Ovary (tissue), 9 donors: ENCODE results near the gene TMEM117. TPM values are rescaled to one million over a fixed set of nuclear protein-coding genes. Genes with fewer than 3 reads are reported as not detected.

Source experiments
- DNase-seq, 5 donors: peaks; one replicate each; pipeline ENCODE4 v3.0.0-alpha.2; 2019 to 2020
- H3K27ac ChIP-seq, 2 donors: fragments of 200-600 bp; one replicate each; pipeline versions ENCODE4 v1.5.1 to v1.8.0; 2019 to 2022
- H3K27me3 ChIP-seq: fragments of 200-600 bp; one replicate; pipeline ENCODE4 v1.8.0; 2022
- H3K36me3 ChIP-seq: fragments of 200-600 bp; sonication (generic); one replicate; pipeline ENCODE4 v1.5.1; 2019
- H3K4me1 ChIP-seq: one replicate; pipeline ENCODE4 v1.8.1; 2013; ENCODE audit warnings: mild to moderate bottlenecking, moderate library complexity; ENCODE audit not compliant: insufficient read depth
- H3K4me3 ChIP-seq: fragments of 200-600 bp; sonication (generic); one replicate; pipeline ENCODE4 v1.5.1; 2017
- H3K9me3 ChIP-seq, 2 donors: fragments of 200-600 bp in 1 of 2; sonication (generic) in 1 of 2; one replicate each; pipeline versions ENCODE4 v1.5.1 to v1.8.1; 2013 to 2019; ENCODE audit warnings: mild to moderate bottlenecking in 1 of 2, moderate library complexity in 1 of 2
- EP300 ChIP-seq: sonication (generic); formaldehyde crosslinking; IDR thresholded peaks from one replicate; pipeline ENCODE4 v1.6.1; 2017; ENCODE audit warnings: antibody characterized with exemption
- POLR2A ChIP-seq: fragments of 450-650 bp; IDR thresholded peaks from one replicate; pipeline ENCODE4 v1.6.1; 2017; ENCODE audit warnings: antibody characterized with exemption, mild to moderate bottlenecking, moderate library complexity
- WGBS, 3 donors: extraction: QIAGEN DNeasy Blood & Tissue Kit in 1 of 3; methylation state at CpG; one replicate each; pipeline versions ENCODE4 v1.1.5 to v1.1.7; 2013 to 2017; 5-methylcytosine and 5-hydroxymethylcytosine counted together
- intact Hi-C, 4 donors: fragments of 100-400 bp; cut with DNase I; formaldehyde crosslinking; loops; one replicate each; pipeline versions ENCODE4 v1.11.0 to v1.15.1; 2022 to 2023
- polyA plus RNA-seq, 2 donors: library from polyadenylated mRNA; stranded (reverse); fragments of 200-250 nt in 1 of 2; fragments of 350-450 nt in 1 of 2; fragmentation: Illumina TruSeq in 1 of 2; extraction: RNeasy Lipid Tissue Mini Kit (QIAGEN cat#74804) in 1 of 2; gene quantifications; one replicate each; pipeline ENCODE4 v1.2.3, GENCODE V29; 2013 to 2014
- total RNA-seq, 7 donors: library from RNA; depleted of rRNA in 2 of 7; stranded (reverse); fragments of >200 nt in 2 of 7; fragmentation: NEBNext Ultra II Directional in 3 of 7; extraction: Animal tissue kit (Norgen Biotek cat#: 25700) in 3 of 7; gene quantifications; one replicate each; pipeline versions ENCODE4 v1.1.0 to v1.2.4, GENCODE V29; 2016 to 2023
- TF ChIP-seq, protein P1 (sequence below), 3 donors: fragments of 450-650 bp in 2 of 3; fragments of 200-600 bp in 1 of 3; IDR thresholded peaks; one replicate each; pipeline versions ENCODE4 v1.5.1 to v1.8.0; 2016 to 2022; ENCODE audit warnings: antibody characterized with exemption in 3 of 3, mild to moderate bottlenecking in 1 of 3
- donor health status: DM: no; HTN: no; CAD: no; lungs with moderate emphysema.
- donor health status: DM: no; HTN: no; CAD: no.
- donor health status: Bipolar disorder and iron deficiency.
- donor health status: DM: yes; HTN: yes; CAD: no.
- donor health status: DM: no; HTN: no; CAD: no.
- donor health status: DM: yes; HTN: yes; CAD: no.

TMEM117 gene
- total and polyA plus RNA-seq, 9 donors = 3.5 to 19.3 (median 6.3) TPM

DNA sequence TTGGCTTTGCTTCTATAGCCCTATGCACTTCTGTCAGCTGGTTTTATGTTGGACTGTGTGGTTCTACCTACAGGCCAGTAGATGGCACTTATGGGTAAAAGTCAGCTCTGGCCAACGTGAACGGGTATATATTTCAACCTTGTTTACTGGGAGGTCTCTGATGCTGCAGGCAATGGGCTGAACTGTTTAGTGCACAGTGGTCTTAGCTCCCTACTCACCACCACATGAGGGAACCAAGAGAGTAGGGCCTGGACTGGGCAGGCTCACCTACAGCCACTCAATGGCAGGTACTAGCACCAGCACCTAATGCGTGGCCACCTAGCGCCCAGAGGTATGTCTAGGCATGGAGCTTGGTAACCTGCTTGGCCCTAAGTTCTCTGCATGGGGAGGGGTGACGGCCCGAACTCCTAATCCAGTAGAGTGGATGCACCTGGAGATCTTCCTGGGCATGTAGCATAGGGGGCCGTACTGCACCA lies 481.8 kb downstream of the TMEM117 start:
- TF ChIP-seq POLR2A (no peak), EP300 (no peak)
- TF ChIP-seq, protein P1, sequence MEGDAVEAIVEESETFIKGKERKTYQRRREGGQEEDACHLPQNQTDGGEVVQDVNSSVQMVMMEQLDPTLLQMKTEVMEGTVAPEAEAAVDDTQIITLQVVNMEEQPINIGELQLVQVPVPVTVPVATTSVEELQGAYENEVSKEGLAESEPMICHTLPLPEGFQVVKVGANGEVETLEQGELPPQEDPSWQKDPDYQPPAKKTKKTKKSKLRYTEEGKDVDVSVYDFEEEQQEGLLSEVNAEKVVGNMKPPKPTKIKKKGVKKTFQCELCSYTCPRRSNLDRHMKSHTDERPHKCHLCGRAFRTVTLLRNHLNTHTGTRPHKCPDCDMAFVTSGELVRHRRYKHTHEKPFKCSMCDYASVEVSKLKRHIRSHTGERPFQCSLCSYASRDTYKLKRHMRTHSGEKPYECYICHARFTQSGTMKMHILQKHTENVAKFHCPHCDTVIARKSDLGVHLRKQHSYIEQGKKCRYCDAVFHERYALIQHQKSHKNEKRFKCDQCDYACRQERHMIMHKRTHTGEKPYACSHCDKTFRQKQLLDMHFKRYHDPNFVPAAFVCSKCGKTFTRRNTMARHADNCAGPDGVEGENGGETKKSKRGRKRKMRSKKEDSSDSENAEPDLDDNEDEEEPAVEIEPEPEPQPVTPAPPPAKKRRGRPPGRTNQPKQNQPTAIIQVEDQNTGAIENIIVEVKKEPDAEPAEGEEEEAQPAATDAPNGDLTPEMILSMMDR (IDR thresholded peaks at IDR 0.05) = no peak
- no peak overlapping the region for H3K4me3 ChIP-seq
- no peaks in the 10 kb centered on the region for H3K4me1 ChIP-seq
- H3K9me3 ChIP-seq = no peaks in the 10 kb centered on the region
- H3K27ac ChIP-seq = no peak overlapping the region
- no peaks in the 10 kb centered on the region for H3K27me3 ChIP-seq
- DNase-seq = no peak
- H3K36me3 ChIP-seq = no peaks in the 10 kb centered on the region
- 70 to 75% (median 72%) methylated on average over 7 of the region's 7 CpGs for WGBS, 3 donors
- intact Hi-C loops = no loop called here

DNA sequence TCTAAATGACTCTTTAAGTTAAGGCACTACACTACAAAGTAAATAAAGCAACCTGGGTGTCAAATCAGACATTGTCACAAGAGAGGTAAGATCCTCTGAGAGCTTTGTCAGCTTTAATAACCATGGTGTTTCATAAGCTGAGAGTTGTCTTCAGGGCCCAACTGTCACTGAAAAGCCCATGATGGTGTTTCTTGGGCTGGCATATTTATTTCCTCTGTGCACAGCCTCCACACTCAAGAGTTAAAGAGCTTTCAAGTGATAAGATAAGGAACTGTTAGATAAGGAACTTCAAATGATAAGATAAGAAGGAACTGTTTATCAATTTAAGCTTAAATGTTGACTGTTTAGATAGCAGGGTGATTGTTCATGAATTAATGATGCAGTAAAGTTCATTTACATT lies 495.4 kb downstream of the TMEM117 start:
- Histone ChIP-seq H3K36me3 (no peaks in the 10 kb centered on the region), H3K27ac (no peak overlapping the region), H3K27me3 (no peaks in the 10 kb centered on the region), H3K9me3 (no peaks in the 10 kb centered on the region), H3K4me1 (no peaks in the 10 kb centered on the region), H3K4me3 (no peak overlapping the region)
- TF ChIP-seq POLR2A = no peak
- TF ChIP-seq, protein P1 (IDR thresholded peaks at IDR 0.05) = no peak
- TF ChIP-seq EP300 = no peak
- DNase-seq = no peak
- intact Hi-C loops = no loop called here

DNA sequence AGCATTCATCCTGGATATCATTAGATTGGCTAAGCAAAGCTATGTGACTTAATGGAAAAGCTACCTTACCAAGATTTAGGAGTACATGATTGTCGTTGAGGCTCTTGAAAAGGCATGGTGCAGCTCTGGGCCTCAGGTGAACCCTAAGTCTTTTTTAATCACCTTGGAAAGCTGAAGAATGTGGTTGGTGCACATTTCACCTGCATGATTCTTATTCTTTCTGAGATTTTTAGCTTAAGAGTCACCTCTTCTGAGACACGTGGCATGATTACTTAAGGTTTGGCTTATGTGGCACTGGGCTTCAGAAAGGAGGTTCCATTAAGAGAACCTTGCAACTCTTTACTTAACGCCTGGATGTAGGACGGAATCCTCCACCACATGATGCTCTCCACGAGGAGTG lies 498.5 kb downstream of the TMEM117 start:
- no peak overlapping the region for H3K4me3 ChIP-seq
- DNase-seq = no peak
- intact Hi-C loops = no loop called here
- 77 to 87% (median 85%) methylated on average over 5 of the region's 5 CpGs for WGBS, 3 donors
- no peak overlapping the region for H3K27ac ChIP-seq
- H3K27me3 ChIP-seq = no peaks in the 10 kb centered on the region
- no peaks in the 10 kb centered on the region for H3K9me3 ChIP-seq
- no peaks in the 10 kb centered on the region for H3K36me3 ChIP-seq
- no peaks in the 10 kb centered on the region for H3K4me1 ChIP-seq
- TF ChIP-seq, protein P1 (IDR thresholded peaks at IDR 0.05) = no peak
- no peak for TF ChIP-seq EP300
- TF ChIP-seq POLR2A = no peak

DNA sequence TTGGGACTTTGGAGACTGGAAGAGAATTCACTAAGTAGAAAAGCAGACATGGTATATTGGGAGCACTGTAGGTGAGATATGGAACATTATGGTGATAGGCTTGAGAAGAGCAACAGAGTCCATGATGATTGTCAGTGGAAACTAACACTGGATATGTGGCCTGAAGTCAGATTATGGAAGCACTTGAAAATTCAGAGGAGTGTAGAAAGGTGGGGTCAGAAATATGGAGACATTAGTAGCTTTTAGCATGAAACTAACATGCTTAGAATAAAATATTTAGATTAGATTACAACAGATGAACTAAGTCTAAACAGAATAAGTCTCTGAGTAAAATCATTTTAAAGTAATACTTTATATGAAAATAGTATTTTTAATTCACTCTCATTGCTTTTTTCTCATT lies 499.1 kb downstream of the TMEM117 start:
- no peak overlapping the region for H3K27ac ChIP-seq
- intact Hi-C loops = no loop called here
- no peaks in the 10 kb centered on the region for H3K4me1 ChIP-seq
- no peak overlapping the region for H3K4me3 ChIP-seq
- no peaks in the 10 kb centered on the region for H3K36me3 ChIP-seq
- TF ChIP-seq, protein P1 (IDR thresholded peaks at IDR 0.05) = no peak
- TF ChIP-seq EP300 = no peak
- TF ChIP-seq POLR2A = no peak
- no peak for DNase-seq
- no peaks in the 10 kb centered on the region for H3K9me3 ChIP-seq
- no peaks in the 10 kb centered on the region for H3K27me3 ChIP-seq

DNA sequence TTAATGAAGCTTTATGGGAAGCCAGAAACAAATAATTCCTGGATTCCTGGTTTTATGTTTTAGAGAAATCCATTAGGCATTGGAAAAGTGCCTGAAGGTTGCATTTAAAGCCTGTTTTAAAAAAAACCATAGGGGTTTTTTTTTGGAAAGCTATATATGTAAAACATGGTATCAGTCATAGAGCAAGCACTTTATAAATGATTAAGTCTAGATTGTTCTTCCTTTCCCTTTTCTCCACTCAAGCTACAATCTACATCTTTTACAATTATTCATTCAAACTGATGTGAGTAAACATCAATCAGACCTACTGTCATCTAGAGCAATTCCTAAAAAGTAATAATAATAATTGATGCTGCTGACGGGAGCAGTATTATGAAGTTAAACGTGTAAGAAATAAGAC lies 500.7 kb downstream of the TMEM117 start:
- no peaks in the 10 kb centered on the region for H3K27me3 ChIP-seq
- no peaks in the 10 kb centered on the region for H3K36me3 ChIP-seq
- no peaks in the 10 kb centered on the region for H3K9me3 ChIP-seq
- H3K4me3 ChIP-seq = no peak overlapping the region
- no peaks in the 10 kb centered on the region for H3K4me1 ChIP-seq
- intact Hi-C loops = no loop called here
- TF ChIP-seq EP300 = no peak
- TF ChIP-seq, protein P1 (IDR thresholded peaks at IDR 0.05) = no peak
- TF ChIP-seq POLR2A = no peak
- H3K27ac ChIP-seq = no peak overlapping the region
- 95 to 96% (median 95%) methylated on average over 2 of the region's 2 CpGs for WGBS, 3 donors
- no peak for DNase-seq
